IPS DF 6.9 (cell line): ENCODE data around the gene USP17L12.
"Not testable (repeated sequence)": the region's sequence is repeated elsewhere in the genome, so short reads cannot be mapped to it uniquely, and the experiment has no call there.

Experiments used
- DNase-seq: peaks from one replicate; pipeline ENCODE4 v3.0.0-alpha.2; 2013; ENCODE audit warnings: low read depth, low spot score
- H3K27ac ChIP-seq: one replicate; pipeline ENCODE4 v1.5.1; 2013; ENCODE audit warnings: low read length, control low read depth
- H3K27me3 ChIP-seq: 2 replicates; pipeline ENCODE4 v1.6.1; 2013; ENCODE audit warnings: mild to moderate bottlenecking, low read length; ENCODE audit not compliant: control insufficient read depth, insufficient read depth
- H3K36me3 ChIP-seq: 2 replicates; pipeline ENCODE4 v1.6.1; 2013; ENCODE audit warnings: low read length; ENCODE audit not compliant: control insufficient read depth, insufficient read depth
- H3K4me1 ChIP-seq: 2 replicates; pipeline ENCODE4 v1.6.1; 2013; ENCODE audit warnings: low read length; ENCODE audit not compliant: control insufficient read depth, insufficient read depth
- H3K4me3 ChIP-seq: 2 replicates; pipeline ENCODE4 v1.5.1; 2013; ENCODE audit warnings: mild to moderate bottlenecking, low read length
- H3K9me3 ChIP-seq: 2 replicates; pipeline ENCODE4 v1.6.1; 2013; ENCODE audit warnings: low read length, inconsistent platforms; ENCODE audit not compliant: control insufficient read depth, insufficient read depth
- WGBS: extraction: QIAGEN DNeasy Blood & Tissue Kit; methylation state at CpG from one replicate; pipeline ENCODE4 v1.1.7; 2013; ENCODE audit warnings: mixed read lengths, missing lambda C conversion rate; ENCODE audit not compliant: insufficient read length, insufficient coverage; 5-methylcytosine and 5-hydroxymethylcytosine counted together

USP17L12 gene

DNA sequence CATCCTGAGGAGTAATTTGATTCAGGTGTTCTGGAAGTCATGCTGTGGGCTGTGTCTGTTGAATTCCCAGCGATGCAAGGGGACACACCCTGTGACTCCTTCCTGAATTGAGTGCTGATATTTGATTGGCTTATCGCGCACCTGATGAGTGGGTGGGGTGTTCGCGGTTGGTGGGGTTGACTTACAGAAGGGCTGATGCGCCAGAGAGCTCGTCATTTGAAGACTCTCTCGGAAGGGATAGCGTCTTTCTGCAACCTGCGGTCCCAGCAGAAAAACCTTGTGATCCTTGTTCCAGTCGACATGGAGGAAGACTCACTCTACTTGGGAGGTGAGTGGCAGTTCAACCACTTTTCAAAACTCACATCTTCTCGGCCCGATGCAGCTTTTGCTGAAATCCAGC is 33.1 kb downstream of the USP17L12 start, which contains the start of gene USP17L19:
TSS of gene USP17L19 (plus strand) at position 301 of the 400 bp plus-strand sequence. CDS start at position 301, 0 bp downstream.
- H3K9me3 ChIP-seq, H3K4me3 ChIP-seq, H3K27me3 ChIP-seq, H3K36me3 ChIP-seq, DNase-seq, H3K4me1 ChIP-seq, H3K27ac ChIP-seq: not testable (repeated sequence)
- no CpG with 5 or more reads among the region's 13 CpGs for WGBS

DNA sequence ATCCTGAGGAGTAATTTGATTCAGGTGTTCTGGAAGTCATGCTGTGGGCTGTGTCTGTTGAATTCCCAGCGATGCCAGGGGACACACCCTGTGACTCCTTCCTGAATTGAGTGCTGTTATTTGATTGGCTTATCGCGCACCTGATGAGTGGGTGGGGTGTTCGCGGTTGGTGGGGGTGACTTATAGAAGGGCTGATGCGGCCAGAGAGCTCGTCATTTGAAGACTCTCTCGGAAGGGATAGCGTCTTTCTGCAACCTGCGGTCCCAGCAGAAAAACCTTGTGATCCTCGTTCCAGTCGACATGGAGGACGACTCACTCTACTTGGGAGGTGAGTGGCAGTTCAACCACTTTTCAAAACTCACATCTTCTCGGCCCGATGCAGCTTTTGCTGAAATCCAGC is 37.9 kb downstream of the USP17L12 start, which contains the start of gene USP17L20:
TSS of gene USP17L20 (plus strand) at position 301 of the 400 bp plus-strand sequence. CDS start at position 301, 0 bp downstream.
- not testable (repeated sequence) for H3K9me3 ChIP-seq, DNase-seq
- WGBS = no CpG with 5 or more reads among the region's 15 CpGs

DNA sequence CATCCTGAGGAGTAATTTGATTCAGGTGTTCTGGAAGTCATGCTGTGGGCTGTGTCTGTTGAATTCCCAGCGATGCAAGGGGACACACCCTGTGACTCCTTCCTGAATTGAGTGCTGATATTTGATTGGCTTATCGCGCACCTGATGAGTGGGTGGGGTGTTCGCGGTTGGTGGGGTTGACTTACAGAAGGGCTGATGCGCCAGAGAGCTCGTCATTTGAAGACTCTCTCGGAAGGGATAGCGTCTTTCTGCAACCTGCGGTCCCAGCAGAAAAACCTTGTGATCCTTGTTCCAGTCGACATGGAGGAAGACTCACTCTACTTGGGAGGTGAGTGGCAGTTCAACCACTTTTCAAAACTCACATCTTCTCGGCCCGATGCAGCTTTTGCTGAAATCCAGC is 42.6 kb downstream of the USP17L12 start, which contains the start of gene USP17L21:
TSS of gene USP17L21 (plus strand) at position 301 of the 400 bp plus-strand sequence. CDS start at position 301, 0 bp downstream.
- H3K4me1 ChIP-seq, DNase-seq, H3K4me3 ChIP-seq, H3K36me3 ChIP-seq, H3K27ac ChIP-seq, H3K27me3 ChIP-seq, H3K9me3 ChIP-seq: not testable (repeated sequence)
- no CpG with 5 or more reads among the region's 13 CpGs for WGBS

More for the DNA sequence above, 37.9 kb downstream of the USP17L12 start, which contains the start of gene USP17L20:
- not testable (repeated sequence) for H3K4me1 ChIP-seq, H3K27ac ChIP-seq, H3K36me3 ChIP-seq, H3K4me3 ChIP-seq, H3K27me3 ChIP-seq

DNA sequence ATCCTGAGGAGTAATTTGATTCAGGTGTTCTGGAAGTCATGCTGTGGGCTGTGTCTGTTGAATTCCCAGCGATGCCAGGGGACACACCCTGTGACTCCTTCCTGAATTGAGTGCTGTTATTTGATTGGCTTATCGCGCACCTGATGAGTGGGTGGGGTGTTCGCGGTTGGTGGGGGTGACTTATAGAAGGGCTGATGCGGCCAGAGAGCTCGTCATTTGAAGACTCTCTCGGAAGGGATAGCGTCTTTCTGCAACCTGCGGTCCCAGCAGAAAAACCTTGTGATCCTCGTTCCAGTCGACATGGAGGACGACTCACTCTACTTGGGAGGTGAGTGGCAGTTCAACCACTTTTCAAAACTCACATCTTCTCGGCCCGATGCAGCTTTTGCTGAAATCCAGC is 47.4 kb downstream of the USP17L12 start, which contains the start of gene USP17L22:
TSS of gene USP17L22 (plus strand) at position 301 of the 400 bp plus-strand sequence. CDS start at position 301, 0 bp downstream.
- not testable (repeated sequence) for H3K4me1 ChIP-seq, H3K27ac ChIP-seq, H3K36me3 ChIP-seq, H3K9me3 ChIP-seq, DNase-seq, H3K27me3 ChIP-seq, H3K4me3 ChIP-seq
- WGBS = no CpG with 5 or more reads among the region's 15 CpGs
